Smooth muscle cell (in vitro differentiated cells): ENCODE measurements around the gene NAV2. TPM values are rescaled to one million over a fixed set of nuclear protein-coding genes. Genes with fewer than 3 reads are reported as not detected.
A peak's percentile ranks its signal among the peaks of the same experiment; 100 is the strongest.

Experiments
- DNase-seq: peaks from one replicate; lab custom pipeline; 2025; ENCODE audit not compliant: unreplicated experiment; lab: John Stamatoyannopoulos, UW
- H2AFZ ChIP-seq: fragments of 200-600 bp; sonication (generic); 2 replicates; pipeline ENCODE4 v1.6.0; 2016; ENCODE audit warnings: antibody characterized with exemption, low read depth, mild to moderate bottlenecking
- H3F3A ChIP-seq: fragments of 200-600 bp; sonication (generic); 2 replicates; pipeline ENCODE4 v1.6.0; 2017; ENCODE audit warnings: antibody characterized with exemption, low read depth
- H3K27ac ChIP-seq: fragments of 200-600 bp; sonication (generic); 2 replicates; pipeline ENCODE4 v1.5.1; 2016; ENCODE audit warnings: low read depth, mild to moderate bottlenecking
- H3K27me3 ChIP-seq: fragments of 200-600 bp; sonication (generic); 2 replicates; pipeline ENCODE4 v1.6.1; 2016; ENCODE audit warnings: low read depth, mild to moderate bottlenecking
- H3K36me3 ChIP-seq: fragments of 200-600 bp; sonication (generic); 2 replicates; pipeline ENCODE4 v1.5.1; 2016; ENCODE audit warnings: low read depth
- H3K4me1 ChIP-seq: fragments of 200-600 bp; sonication (generic); 2 replicates; pipeline ENCODE4 v1.5.1; 2016; ENCODE audit warnings: low read depth
- H3K4me2 ChIP-seq: fragments of 200-600 bp; sonication (generic); 2 replicates; pipeline ENCODE4 v1.6.0; 2016; ENCODE audit warnings: mild to moderate bottlenecking
- H3K4me3 ChIP-seq: fragments of 200-600 bp; sonication (generic); 2 replicates; pipeline ENCODE4 v1.5.1; 2016; ENCODE audit warnings: mild to moderate bottlenecking
- H3K79me2 ChIP-seq: fragments of 200-600 bp; sonication (generic); 2 replicates; pipeline ENCODE4 v1.6.0; 2016; ENCODE audit warnings: low read depth, mild to moderate bottlenecking
- H3K9ac ChIP-seq: fragments of 200-600 bp; sonication (generic); 2 replicates; pipeline ENCODE4 v1.6.0; 2016; ENCODE audit warnings: low read depth
- H3K9me3 ChIP-seq: fragments of 200-600 bp; sonication (generic); replicated peaks from 2 replicates; pipeline ENCODE4 v1.5.1; 2016; ENCODE audit warnings: low read depth
- H4K20me1 ChIP-seq: fragments of 200-600 bp; sonication (generic); 2 replicates; pipeline ENCODE4 v1.6.0; 2016; ENCODE audit warnings: low read depth
- CTCF ChIP-seq: fragments of 200-600 bp; sonication (generic); IDR thresholded peaks from 2 replicates; pipeline ENCODE4 v1.5.1; 2017; ENCODE audit warnings: borderline replicate concordance, mild to moderate bottlenecking, antibody characterized with exemption; ENCODE audit not compliant: insufficient read depth, poor library complexity, severe bottlenecking
- WGBS: methylation state at CpG from one replicate; pipeline ENCODE4 v1.1.7; 2016; ENCODE audit warnings: low lambda C conversion rate; 5-methylcytosine and 5-hydroxymethylcytosine counted together
- polyA plus RNA-seq: library from polyadenylated mRNA; unstranded; fragments of >200 nt; fragmentation: Nextera tagmentation; extraction: Ambion mirVana; gene quantifications from 2 replicates; pipeline ENCODE4 v1.2.1, GENCODE V29; 2016
- total RNA-seq: library from RNA; depleted of rRNA; stranded (reverse); fragments of >200 nt; gene quantifications from 2 replicates; pipeline ENCODE4 v1.2.3, GENCODE V29; 2014

NAV2 gene
- total and polyA plus RNA-seq, 2 experiments from 2014 or later: 14.1 to 67.5 TPM

DNA sequence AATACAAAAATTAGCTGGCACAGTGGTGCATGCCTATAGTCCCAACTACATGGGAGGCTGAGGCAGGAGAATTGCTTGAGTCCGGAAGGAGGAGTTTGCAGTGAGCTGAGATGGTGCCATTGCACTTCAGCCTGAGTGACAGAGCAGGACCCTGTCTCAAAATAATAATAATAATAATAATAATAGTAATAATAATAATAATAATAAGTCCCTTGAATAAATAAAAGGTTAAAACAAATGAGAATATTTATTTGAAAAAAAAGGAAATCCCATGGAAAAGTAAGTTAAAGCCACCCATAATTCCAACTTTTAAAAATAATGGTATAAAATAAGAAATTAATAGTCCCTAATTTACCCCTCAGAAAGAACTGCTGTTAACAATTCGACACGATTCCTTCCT is 10.0 kb upstream of the NAV2 start:
- no peaks in the 10 kb centered on the region for H3K79me2 ChIP-seq
- 98% methylated on average over 3 of the region's 3 CpGs for WGBS

DNA sequence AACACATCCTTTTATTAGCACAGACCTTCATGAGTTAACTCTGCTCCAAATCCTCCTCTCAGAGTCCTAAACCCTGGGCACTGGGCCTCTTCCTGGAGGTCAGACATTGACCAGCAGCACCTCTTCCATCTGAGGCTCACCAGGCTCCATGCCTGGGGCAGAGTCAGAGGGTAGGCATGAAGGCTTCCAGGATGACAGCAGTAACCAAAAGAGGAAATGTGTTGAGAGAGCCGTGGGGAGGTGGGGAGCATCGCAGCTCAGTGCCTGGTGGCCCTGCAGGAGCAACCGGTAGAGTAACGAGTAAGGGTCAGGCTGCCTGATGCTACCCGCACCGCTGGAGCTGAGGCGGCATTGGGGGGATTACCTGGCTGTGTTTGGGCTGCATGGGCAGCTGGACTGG is 9.4 kb upstream of the NAV2 start:
- no peaks in the 10 kb centered on the region for H4K20me1 ChIP-seq
- H3F3A ChIP-seq: peaks cover 4% of the 10 kb centered on the region
- peak overlapping the region; percentile 18 for H3K4me2 ChIP-seq
- TF ChIP-seq CTCF: no peak
- H3K4me3 ChIP-seq: no peak overlapping the region
- peak overlapping the region; percentile 79 for H2AFZ ChIP-seq
- WGBS: 35% methylated on average over 7 of the region's 7 CpGs
- DNase-seq: no peak
- H3K79me2 ChIP-seq: no peaks in the 10 kb centered on the region
- no peaks in the 10 kb centered on the region for H3K27me3 ChIP-seq
- H3K9ac ChIP-seq: no peak overlapping the region
- H3K4me1 ChIP-seq: no peaks in the 10 kb centered on the region
- no peak overlapping the region for H3K27ac ChIP-seq
- no peaks in the 10 kb centered on the region for H3K9me3 ChIP-seq
- H3K36me3 ChIP-seq: no peaks in the 10 kb centered on the region

More for the DNA sequence above, 10.0 kb upstream of the NAV2 start:
- Histone ChIP-seq H3K4me3 (no peak overlapping the region), H4K20me1 (no peaks in the 10 kb centered on the region), H3K9ac (no peak overlapping the region), H3K36me3 (no peaks in the 10 kb centered on the region), H3F3A (peaks cover 4% of the 10 kb centered on the region), H3K9me3 (no peaks in the 10 kb centered on the region), H2AFZ (no peak overlapping the region), H3K27ac (no peak overlapping the region), H3K27me3 (no peaks in the 10 kb centered on the region), H3K4me2 (no peak overlapping the region), H3K4me1 (no peaks in the 10 kb centered on the region)
- no peak for DNase-seq
- no peak for TF ChIP-seq CTCF

DNA sequence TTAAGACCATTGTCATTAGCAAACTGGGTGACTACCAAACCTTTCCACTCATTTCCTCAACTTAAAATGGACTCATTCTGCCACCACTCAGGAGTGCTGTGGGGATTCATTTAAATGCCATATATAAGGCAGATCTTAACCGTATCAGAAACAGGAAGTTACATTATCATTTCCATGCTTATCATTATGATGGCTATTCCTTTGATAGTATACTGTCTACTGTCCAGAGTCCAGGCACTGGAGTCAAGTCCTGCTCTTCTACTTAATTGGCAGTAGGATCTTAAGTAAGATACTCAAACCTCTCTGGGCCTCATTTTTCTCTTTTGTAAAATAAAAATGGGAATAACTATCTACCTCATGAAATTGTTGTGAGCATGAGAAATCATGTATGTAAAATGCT is 8.4 kb upstream of the NAV2 start:
- H4K20me1 ChIP-seq: no peaks in the 10 kb centered on the region
- H3K79me2 ChIP-seq: no peaks in the 10 kb centered on the region
- TF ChIP-seq CTCF: no peak
- no peak overlapping the region for H3K9ac ChIP-seq
- H3K27ac ChIP-seq: no peak overlapping the region
- no peak overlapping the region for H2AFZ ChIP-seq
- no peaks in the 10 kb centered on the region for H3K4me1 ChIP-seq
- no peaks in the 10 kb centered on the region for H3K36me3 ChIP-seq
- H3F3A ChIP-seq: peaks cover 4% of the 10 kb centered on the region
- H3K27me3 ChIP-seq: no peaks in the 10 kb centered on the region
- H3K4me2 ChIP-seq: no peak overlapping the region
- DNase-seq: no peak
- no peak overlapping the region for H3K4me3 ChIP-seq
- WGBS: 31% methylated on average over 1 of the region's 1 CpG
- no peaks in the 10 kb centered on the region for H3K9me3 ChIP-seq

DNA sequence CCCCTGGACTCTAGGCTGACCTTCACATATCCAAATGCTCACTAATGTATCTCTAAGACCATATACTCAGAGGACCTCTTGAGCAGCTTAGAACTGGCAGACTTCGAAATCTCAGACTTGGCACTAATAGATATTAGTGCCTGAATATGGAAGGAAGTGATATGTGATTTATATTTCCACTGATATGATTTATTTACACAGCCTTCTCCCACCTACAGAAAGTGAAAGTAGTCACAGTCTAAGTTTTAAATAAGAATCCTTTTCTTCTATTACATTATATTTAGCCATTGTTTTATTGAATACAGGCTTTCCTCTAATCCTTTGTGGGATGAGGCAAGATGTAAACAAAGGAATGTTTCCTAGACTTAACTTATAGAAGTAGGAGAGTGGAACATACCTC is 6.7 kb upstream of the NAV2 start:
- H3K4me3 ChIP-seq: no peak overlapping the region
- peaks cover under 1% of the 10 kb centered on the region for H3K4me1 ChIP-seq
- H3K27me3 ChIP-seq: no peaks in the 10 kb centered on the region
- no peak for DNase-seq
- no peaks in the 10 kb centered on the region for H4K20me1 ChIP-seq
- no peaks in the 10 kb centered on the region for H3K79me2 ChIP-seq
- 100% methylated on average over 1 of the region's 1 CpG for WGBS
- H2AFZ ChIP-seq: no peak overlapping the region
- H3K9me3 ChIP-seq: no peaks in the 10 kb centered on the region
- H3F3A ChIP-seq: peaks cover 4% of the 10 kb centered on the region
- TF ChIP-seq CTCF: no peak
- no peaks in the 10 kb centered on the region for H3K36me3 ChIP-seq
- no peak overlapping the region for H3K9ac ChIP-seq
- H3K27ac ChIP-seq: no peak overlapping the region
- no peak overlapping the region for H3K4me2 ChIP-seq
